ENCODE measurements around the gene GPRIN3.

DNA sequence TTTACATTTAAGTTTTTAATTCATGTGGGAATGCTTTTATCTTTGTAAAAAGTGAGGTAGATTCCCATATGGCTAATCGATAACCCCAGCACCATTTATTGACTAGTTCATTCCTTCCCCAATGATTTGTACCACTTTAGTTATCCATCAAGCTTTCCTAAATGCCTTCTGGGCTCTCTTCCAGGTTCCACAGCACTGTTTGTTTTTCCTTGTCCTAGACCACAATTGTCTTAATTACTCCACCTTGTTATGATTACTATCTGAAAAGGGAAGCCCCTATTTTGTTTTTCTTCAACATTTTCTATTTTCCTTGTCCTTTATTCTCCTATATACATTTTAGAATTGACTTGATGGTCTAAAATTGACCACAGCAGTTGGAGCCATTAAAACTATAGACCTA is 48.5 kb upstream of the GPRIN3 start:
- TF ChIP-seq, protein P1, sequence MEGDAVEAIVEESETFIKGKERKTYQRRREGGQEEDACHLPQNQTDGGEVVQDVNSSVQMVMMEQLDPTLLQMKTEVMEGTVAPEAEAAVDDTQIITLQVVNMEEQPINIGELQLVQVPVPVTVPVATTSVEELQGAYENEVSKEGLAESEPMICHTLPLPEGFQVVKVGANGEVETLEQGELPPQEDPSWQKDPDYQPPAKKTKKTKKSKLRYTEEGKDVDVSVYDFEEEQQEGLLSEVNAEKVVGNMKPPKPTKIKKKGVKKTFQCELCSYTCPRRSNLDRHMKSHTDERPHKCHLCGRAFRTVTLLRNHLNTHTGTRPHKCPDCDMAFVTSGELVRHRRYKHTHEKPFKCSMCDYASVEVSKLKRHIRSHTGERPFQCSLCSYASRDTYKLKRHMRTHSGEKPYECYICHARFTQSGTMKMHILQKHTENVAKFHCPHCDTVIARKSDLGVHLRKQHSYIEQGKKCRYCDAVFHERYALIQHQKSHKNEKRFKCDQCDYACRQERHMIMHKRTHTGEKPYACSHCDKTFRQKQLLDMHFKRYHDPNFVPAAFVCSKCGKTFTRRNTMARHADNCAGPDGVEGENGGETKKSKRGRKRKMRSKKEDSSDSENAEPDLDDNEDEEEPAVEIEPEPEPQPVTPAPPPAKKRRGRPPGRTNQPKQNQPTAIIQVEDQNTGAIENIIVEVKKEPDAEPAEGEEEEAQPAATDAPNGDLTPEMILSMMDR (conservative IDR thresholded peaks at IDR 0.05; ENCODE audit: low read depth in 2 of 2), result no peak
- TF ChIP-seq EZH2 (IDR thresholded peaks at IDR 0.05; ENCODE audit: low read depth, unreplicated experiment), result no peak

Data from GM23338 (cell line).